ENCODE data around the gene TNFRSF21. TPM values are rescaled to one million over a fixed set of nuclear protein-coding genes. Genes with fewer than 3 reads are reported as not detected.

Gene TNFRSF21
- total and polyA plus RNA-seq, 9 of the 15 experiments (the other 6 are each of a cell fraction or from before 2014, with no cell fraction given) = 0.63 to 5.7 (median 2.2) TPM

DNA sequence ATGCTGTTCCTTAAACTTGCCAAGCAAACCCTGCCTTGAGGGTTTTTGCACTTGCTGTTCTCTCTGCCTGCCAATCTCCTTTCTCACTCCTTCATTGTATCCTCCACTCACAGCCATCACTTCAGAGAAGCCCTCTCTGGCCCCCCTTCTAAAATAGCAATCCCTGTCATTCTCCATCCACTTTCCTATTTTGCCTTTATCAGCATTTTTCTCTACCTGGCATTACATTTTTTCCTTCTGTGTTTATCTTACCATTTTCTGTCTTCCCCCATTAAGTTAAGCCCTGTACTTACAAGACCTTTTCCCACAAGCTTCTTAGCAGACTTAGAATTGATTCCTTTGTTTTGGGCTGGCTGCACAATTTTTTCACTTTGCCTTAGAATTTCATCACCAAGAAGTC, 26.6 kb upstream of the TNFRSF21 start:
- H3K9me3 ChIP-seq (replicated peaks; ENCODE audit: control insufficient read depth, insufficient read depth, low read depth, low read length) = no peaks in the 10 kb centered on the region
- FAIRE-seq (no peak), DNase-seq (ENCODE audit: extremely low read depth in 1 of 4, low spot score in 3 of 4) (no peak), ATAC-seq (no peak)
- H2AFZ ChIP-seq (ENCODE audit: low read depth, low read length) = no peak overlapping the region
- no peaks in the 10 kb centered on the region for H3K79me2 ChIP-seq (ENCODE audit: control insufficient read depth, insufficient read depth, low read length)
- H3K27me3 ChIP-seq (ENCODE audit: control insufficient read depth in 2 of 2, insufficient read depth in 2 of 2, low read length in 2 of 2) = peaks cover 4 to 9% of the 10 kb centered on the region in 2 experiments; a peak in 1 of 5 replicates
- BruUV-seq (replicated peaks) = no TSS peak
- H3K9me1 ChIP-seq (ENCODE audit: control insufficient read depth, insufficient read depth, low read length) = no peaks in the 10 kb centered on the region
- no peaks in the 10 kb centered on the region; a peak in 1 of 5 replicates for H3K4me1 ChIP-seq (replicated peaks in 1 of 2; ENCODE audit: control insufficient read depth in 2 of 2, insufficient read depth in 2 of 2, low read length in 2 of 2)
- no peak overlapping the region for H3K4me2 ChIP-seq (ENCODE audit: insufficient read depth, low read length)
- ChIA-PET POLR2A (interaction anchor here (0.9 kb wide), 1 partner anchor 10 kb away, joined by 3 read pairs; no protein-coding TSS in a partner anchor), CTCF (ENCODE audit: low intra/inter-chr PET ratio) (no interaction called here)
- no peaks in the 10 kb centered on the region; the same call in 1 of the 2 replicates for H4K20me1 ChIP-seq (replicated peaks; ENCODE audit: control insufficient read depth, insufficient read depth, low read length)
- intact Hi-C loops (cut with micrococcal nuclease) = no loop called here
- H3K36me3 ChIP-seq (ENCODE audit: control insufficient read depth, insufficient read depth, low read length) = no peaks in the 10 kb centered on the region
- in situ Hi-C loops (cut with MboI) = no loop called here
- no peak overlapping the region for H3K27ac ChIP-seq (ENCODE audit: extremely low read depth, low read depth, low read length)
- H3K9ac ChIP-seq (ENCODE audit: insufficient read depth in 1 of 2, low read depth in 2 of 2, low read length in 2 of 2) = no peak overlapping the region
- H3K4me3 ChIP-seq = no peak overlapping the region
- TF ChIP-seq ELF1 (tag; IDR thresholded peaks at IDR 0.05) (no peak), ZNF316 (IDR thresholded peaks at IDR 0.05) (peak; percentile 88), HDAC2 (IDR thresholded peaks at IDR 0.05) (no peak), SMARCB1 (IDR thresholded peaks at IDR 0.05; ENCODE audit: insufficient read length, low read depth) (no peak), TEAD2 (tag; IDR thresholded peaks at IDR 0.05) (no peak), MAFK (IDR thresholded peaks at IDR 0.05; ENCODE audit: low read length) (peak; percentile 21; the same call in 1 of the 2 replicates), FIP1L1 (IDR thresholded peaks at IDR 0.05; ENCODE audit: low read depth, low read length, poor library complexity, severe bottlenecking) (no peak), ZZZ3 (IDR thresholded peaks at IDR 0.05) (no peak), C11orf30 (IDR thresholded peaks at IDR 0.05; ENCODE audit: low read depth) (peak; percentile 75; the same call in 1 of the 2 replicates), ZC3H4 (CRISPR knock-in tag; IDR thresholded peaks at IDR 0.05; ENCODE audit: borderline replicate concordance) (no peak), MAFF (IDR thresholded peaks at IDR 0.05; ENCODE audit: low read length) (peak; percentile 42; the same call in 1 of the 2 replicates), MAFG (tag; conservative IDR thresholded peaks at IDR 0.05) (peak; percentile 62), ZNF780A (CRISPR knock-in tag; IDR thresholded peaks at IDR 0.05) (no peak), GTF2F1 (IDR thresholded peaks at IDR 0.05; ENCODE audit: low read depth, low read length) (no peak)
- TF ChIP-seq, protein P1, sequence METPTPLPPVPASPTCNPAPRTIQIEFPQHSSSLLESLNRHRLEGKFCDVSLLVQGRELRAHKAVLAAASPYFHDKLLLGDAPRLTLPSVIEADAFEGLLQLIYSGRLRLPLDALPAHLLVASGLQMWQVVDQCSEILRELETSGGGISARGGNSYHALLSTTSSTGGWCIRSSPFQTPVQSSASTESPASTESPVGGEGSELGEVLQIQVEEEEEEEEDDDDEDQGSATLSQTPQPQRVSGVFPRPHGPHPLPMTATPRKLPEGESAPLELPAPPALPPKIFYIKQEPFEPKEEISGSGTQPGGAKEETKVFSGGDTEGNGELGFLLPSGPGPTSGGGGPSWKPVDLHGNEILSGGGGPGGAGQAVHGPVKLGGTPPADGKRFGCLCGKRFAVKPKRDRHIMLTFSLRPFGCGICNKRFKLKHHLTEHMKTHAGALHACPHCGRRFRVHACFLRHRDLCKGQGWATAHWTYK (CRISPR knock-in tag; IDR thresholded peaks at IDR 0.05) = no peak
